ENCODE data around the gene FRK.

GRCh38 chr6:116099036-116099435 lies 38.3 kb upstream of the FRK start:
- TF ChIP-seq CTCF (conservative IDR thresholded peaks at IDR 0.05; ENCODE audit: low read length) (no peak), EZH2phosphoT487 (IDR thresholded peaks at IDR 0.05; ENCODE audit: borderline replicate concordance) (no peak)

Measured in Loucy (cell line).